ENCODE measurements around the gene CTSF.

DNA sequence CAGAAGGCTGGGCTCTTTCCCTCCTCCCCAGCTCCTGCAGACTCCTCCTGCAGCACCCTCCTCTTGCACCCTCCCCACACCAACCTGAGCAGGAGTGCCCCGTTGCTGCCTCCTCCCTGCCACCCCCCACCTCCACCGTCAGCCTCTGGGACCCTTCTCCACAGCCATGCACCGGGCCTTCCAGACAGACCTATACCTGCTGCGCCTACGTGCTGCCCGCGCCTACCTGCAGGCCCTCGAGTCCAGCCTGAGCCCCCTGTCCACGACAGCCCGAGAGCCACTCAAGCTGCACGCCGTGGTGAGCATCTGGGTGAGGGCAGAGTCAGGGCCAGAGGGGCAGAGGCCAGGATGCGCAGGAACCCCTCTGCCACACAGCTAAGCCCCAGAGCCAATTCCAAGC is 38.8 kb downstream of the CTSF start:
- TF ChIP-seq CTCF (IDR thresholded peaks at IDR 0.05; ENCODE audit: insufficient read depth, low read length, poor library complexity, severe bottlenecking) (no peak), EZH2phosphoT487 (conservative IDR thresholded peaks at IDR 0.05; ENCODE audit: low read length) (no peak)
